Measurements from ENCODE around the gene CMIP. TPM values are rescaled to one million over a fixed set of nuclear protein-coding genes. Genes with fewer than 3 reads are reported as not detected.

CMIP gene
- total RNA-seq, 1 donor from 2014 or later, result 40.0 TPM

- H3K9me3 Mint-ChIP-seq, result no peaks in the 10 kb centered on the region
Observed at GRCh38 chr16:81480606-81481206, 36.1 kb downstream of the CMIP start.

GRCh38 chr16:81481207-81481821 is 36.7 kb downstream of the CMIP start:
- DNase-seq, result no peak
- Mint-ChIP-seq H3K27me3 (no peaks in the 10 kb centered on the region), H3K4me3 (no peak overlapping the region), H3K9me3 (no peaks in the 10 kb centered on the region), H3K36me3 (ENCODE audit: low read depth) (peaks cover 17% of the 10 kb centered on the region), H3K4me1 (peaks cover 51% of the 10 kb centered on the region), H3K27ac (no peak overlapping the region)
- intact Hi-C loops (cut with micrococcal nuclease), result no loop called here

More at GRCh38 chr16:81480606-81481206, 36.1 kb downstream of the CMIP start:
- H3K4me1 Mint-ChIP-seq, result peaks cover 55% of the 10 kb centered on the region
- no peaks in the 10 kb centered on the region for H3K27me3 Mint-ChIP-seq
- DNase-seq, result no peak
- peak overlapping the region; percentile 14 for H3K27ac Mint-ChIP-seq
- H3K36me3 Mint-ChIP-seq (ENCODE audit: low read depth), result peaks cover 21% of the 10 kb centered on the region
- no peak overlapping the region for H3K4me3 Mint-ChIP-seq
- intact Hi-C loops (cut with micrococcal nuclease), result no loop called here

- no peak overlapping the region for H3K4me3 Mint-ChIP-seq
- no peak overlapping the region for H3K27ac Mint-ChIP-seq
- peaks cover 11% of the 10 kb centered on the region for H3K36me3 Mint-ChIP-seq (ENCODE audit: low read depth)
- peaks cover 39% of the 10 kb centered on the region for H3K4me1 Mint-ChIP-seq
- intact Hi-C loops (cut with micrococcal nuclease), result no loop called here
- DNase-seq, result no peak
- H3K27me3 Mint-ChIP-seq, result no peaks in the 10 kb centered on the region
- no peaks in the 10 kb centered on the region for H3K9me3 Mint-ChIP-seq
Observed at GRCh38 chr16:81482329-81483063, 37.9 kb downstream of the CMIP start.

GRCh38 chr16:81483064-81483969 is 38.7 kb downstream of the CMIP start:
- intact Hi-C loops (cut with micrococcal nuclease), result no loop called here
- H3K4me1 Mint-ChIP-seq, result peaks cover 36% of the 10 kb centered on the region

GRCh38 chr16:81483970-81484595 is 39.5 kb downstream of the CMIP start:
- intact Hi-C loops (cut with micrococcal nuclease), result no loop called here

More at GRCh38 chr16:81483064-81483969, 38.7 kb downstream of the CMIP start:
- DNase-seq, result no peak
- Mint-ChIP-seq H3K9me3 (no peaks in the 10 kb centered on the region), H3K36me3 (ENCODE audit: low read depth) (peaks cover 11% of the 10 kb centered on the region), H3K27ac (no peak overlapping the region), H3K4me3 (no peak overlapping the region), H3K27me3 (no peaks in the 10 kb centered on the region)

GRCh38 chr16:81484908-81485624 is 40.5 kb downstream of the CMIP start:
- H3K4me3 Mint-ChIP-seq, result no peak overlapping the region
- DNase-seq, result no peak
- intact Hi-C loops (cut with micrococcal nuclease), result no loop called here
- H3K27ac Mint-ChIP-seq, result no peak overlapping the region
- H3K27me3 Mint-ChIP-seq, result no peaks in the 10 kb centered on the region
- peaks cover 32% of the 10 kb centered on the region for H3K4me1 Mint-ChIP-seq
- H3K36me3 Mint-ChIP-seq (ENCODE audit: low read depth), result peaks cover 13% of the 10 kb centered on the region
- H3K9me3 Mint-ChIP-seq, result no peaks in the 10 kb centered on the region

More at GRCh38 chr16:81483970-81484595, 39.5 kb downstream of the CMIP start:
- Mint-ChIP-seq H3K4me1 (peaks cover 36% of the 10 kb centered on the region), H3K4me3 (no peak overlapping the region), H3K27ac (no peak overlapping the region), H3K36me3 (ENCODE audit: low read depth) (peaks cover 14% of the 10 kb centered on the region), H3K27me3 (no peaks in the 10 kb centered on the region), H3K9me3 (no peaks in the 10 kb centered on the region)
- DNase-seq, result no peak

GRCh38 chr16:81485824-81486539 is 41.4 kb downstream of the CMIP start:
- peaks cover 13% of the 10 kb centered on the region for H3K36me3 Mint-ChIP-seq (ENCODE audit: low read depth)

GRCh38 chr16:81486540-81487061 is 42.0 kb downstream of the CMIP start:
- Mint-ChIP-seq H3K4me1 (peaks cover 21% of the 10 kb centered on the region), H3K9me3 (no peaks in the 10 kb centered on the region), H3K27me3 (no peaks in the 10 kb centered on the region), H3K36me3 (ENCODE audit: low read depth) (peaks cover 13% of the 10 kb centered on the region), H3K27ac (no peak overlapping the region), H3K4me3 (no peak overlapping the region)
- intact Hi-C loops (cut with micrococcal nuclease), result no loop called here
- DNase-seq, result no peak

More at GRCh38 chr16:81485824-81486539, 41.4 kb downstream of the CMIP start:
- H3K27me3 Mint-ChIP-seq, result no peaks in the 10 kb centered on the region
- no peaks in the 10 kb centered on the region for H3K9me3 Mint-ChIP-seq
- no peak overlapping the region for H3K27ac Mint-ChIP-seq
- intact Hi-C loops (cut with micrococcal nuclease), result no loop called here
- DNase-seq, result no peak
- H3K4me1 Mint-ChIP-seq, result peaks cover 26% of the 10 kb centered on the region
- no peak overlapping the region for H3K4me3 Mint-ChIP-seq

- H3K4me1 Mint-ChIP-seq, result peaks cover 16% of the 10 kb centered on the region
- H3K27me3 Mint-ChIP-seq, result no peaks in the 10 kb centered on the region
- H3K9me3 Mint-ChIP-seq, result no peaks in the 10 kb centered on the region
- no peak overlapping the region for H3K4me3 Mint-ChIP-seq
- H3K27ac Mint-ChIP-seq, result no peak overlapping the region
- peaks cover 13% of the 10 kb centered on the region for H3K36me3 Mint-ChIP-seq (ENCODE audit: low read depth)
- no peak for DNase-seq
- intact Hi-C loops (cut with micrococcal nuclease), result no loop called here
Observed at GRCh38 chr16:81487301-81487720, 42.7 kb downstream of the CMIP start.

GRCh38 chr16:81488687-81489411 is 44.2 kb downstream of the CMIP start:
- H3K27me3 Mint-ChIP-seq, result no peaks in the 10 kb centered on the region
- H3K36me3 Mint-ChIP-seq (ENCODE audit: low read depth), result peaks cover 7% of the 10 kb centered on the region
- intact Hi-C loops (cut with micrococcal nuclease), result no loop called here
- H3K4me1 Mint-ChIP-seq, result peaks cover 16% of the 10 kb centered on the region
- no peaks in the 10 kb centered on the region for H3K9me3 Mint-ChIP-seq
- no peak overlapping the region for H3K4me3 Mint-ChIP-seq
- no peak for DNase-seq
- no peak overlapping the region for H3K27ac Mint-ChIP-seq

GRCh38 chr16:81489547-81490267 is 45.1 kb downstream of the CMIP start:
- Mint-ChIP-seq H3K27me3 (no peaks in the 10 kb centered on the region), H3K9me3 (no peaks in the 10 kb centered on the region), H3K4me3 (no peak overlapping the region), H3K4me1 (peaks cover 16% of the 10 kb centered on the region), H3K36me3 (ENCODE audit: low read depth) (peaks cover 7% of the 10 kb centered on the region), H3K27ac (no peak overlapping the region)
- no peak for DNase-seq
- intact Hi-C loops (cut with micrococcal nuclease), result no loop called here
